Activated CD4-positive, alpha-beta T cell treated with anti-CD3 and anti-CD28 coated beads, Interleukin-2, amount 50 U/mL, for 4 hours (primary cell): ENCODE results near the gene JPH2.
"Not testable (repeated sequence)": the region's sequence is repeated elsewhere in the genome, so short reads cannot be mapped to it uniquely, and the experiment has no call there.

Source experiments
- DNase-seq, 2 experiments: peaks; one replicate each; pipeline ENCODE4 v3.0.0-alpha.2; 2020

JPH2 gene

GRCh38 chr20:44153636-44154043, 33.3 kb downstream of the JPH2 start:
- no peak for DNase-seq

GRCh38 chr20:44151621-44152416, 35.2 kb downstream of the JPH2 start:
- DNase-seq: no peak

GRCh38 chr20:44146272-44146671, 40.7 kb downstream of the JPH2 start:
- no peak for DNase-seq

GRCh38 chr20:44145131-44145775, 41.7 kb downstream of the JPH2 start:
- DNase-seq: no peak

GRCh38 chr20:44143936-44144335, 43.1 kb downstream of the JPH2 start:
- no peak for DNase-seq

GRCh38 chr20:44142413-44142812, 44.6 kb downstream of the JPH2 start:
- no peak for DNase-seq

- no peak for DNase-seq
Measured at GRCh38 chr20:44141873-44142272, 45.1 kb downstream of the JPH2 start.

GRCh38 chr20:44138867-44139266, 48.1 kb downstream of the JPH2 start:
- no peak for DNase-seq

- no peak for DNase-seq
Measured at GRCh38 chr20:44137266-44137801, 49.7 kb downstream of the JPH2 start.

- DNase-seq: no peak
Measured at GRCh38 chr20:44136579-44137265, 50.3 kb downstream of the JPH2 start.

GRCh38 chr20:44135417-44136204, 51.4 kb downstream of the JPH2 start:
- DNase-seq: no peak

GRCh38 chr20:44135012-44135412, 52.0 kb downstream of the JPH2 start:
- DNase-seq: no peak

- no peak for DNase-seq
Measured at GRCh38 chr20:44133424-44133823, 53.6 kb downstream of the JPH2 start.

- DNase-seq: no peak
Measured at GRCh38 chr20:44131704-44132103, 55.3 kb downstream of the JPH2 start.

GRCh38 chr20:44129911-44130718, 56.9 kb downstream of the JPH2 start:
- no peak for DNase-seq

- not testable (repeated sequence) for DNase-seq
Measured at GRCh38 chr20:44129300-44129699, 57.7 kb downstream of the JPH2 start.

GRCh38 chr20:44126445-44126844, 60.5 kb downstream of the JPH2 start:
- DNase-seq: no peak

- DNase-seq: no peak
Measured at GRCh38 chr20:44125332-44126127, 61.5 kb downstream of the JPH2 start.

- DNase-seq: no peak
Measured at GRCh38 chr20:44123874-44124535, 63.0 kb downstream of the JPH2 start.

- no peak for DNase-seq
Measured at GRCh38 chr20:44123251-44123650, 63.7 kb downstream of the JPH2 start.
